Activated CD4-positive, alpha-beta T cell treated with anti-CD3 and anti-CD28 coated beads, Interleukin-10, Interleukin-2, amounts not matched to agents 100 ng/mL and 50 ng/mL, durations not matched to agents 16 hours and 8 hours (primary cell): Measurements from ENCODE around the gene ANKRD33.

ENCODE experiments used
- DNase-seq: peaks from one replicate; pipeline ENCODE4 v3.0.0-alpha.2; 2020

ANKRD33 gene

DNA sequence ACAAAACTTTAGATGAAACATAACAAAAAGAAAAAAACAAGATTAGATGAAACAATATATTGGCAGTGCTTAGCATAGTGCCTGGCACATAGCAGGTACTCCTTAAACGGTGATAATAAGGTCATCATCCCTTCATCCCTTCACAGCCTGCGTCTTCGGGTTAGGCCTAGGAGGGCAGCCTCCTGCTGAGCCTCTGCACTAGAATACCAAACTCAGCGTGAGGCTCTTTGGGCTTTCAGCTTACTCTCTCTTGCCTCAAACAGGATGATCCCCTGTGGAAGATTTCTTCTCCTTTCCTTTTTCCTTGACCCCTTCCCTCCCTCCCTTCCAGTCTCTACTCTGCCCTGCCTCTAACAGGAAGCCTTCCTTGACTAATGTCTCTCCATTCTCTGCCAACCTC, 25.0 kb upstream of the ANKRD33 start:
- DNase-seq, result no peak

- DNase-seq, result no peak
Measured at GRCh38 chr12:51863363-51863932, 24.5 kb upstream of the ANKRD33 start.

- DNase-seq, result no peak
Measured at GRCh38 chr12:51863933-51864832, 23.7 kb upstream of the ANKRD33 start.

DNA sequence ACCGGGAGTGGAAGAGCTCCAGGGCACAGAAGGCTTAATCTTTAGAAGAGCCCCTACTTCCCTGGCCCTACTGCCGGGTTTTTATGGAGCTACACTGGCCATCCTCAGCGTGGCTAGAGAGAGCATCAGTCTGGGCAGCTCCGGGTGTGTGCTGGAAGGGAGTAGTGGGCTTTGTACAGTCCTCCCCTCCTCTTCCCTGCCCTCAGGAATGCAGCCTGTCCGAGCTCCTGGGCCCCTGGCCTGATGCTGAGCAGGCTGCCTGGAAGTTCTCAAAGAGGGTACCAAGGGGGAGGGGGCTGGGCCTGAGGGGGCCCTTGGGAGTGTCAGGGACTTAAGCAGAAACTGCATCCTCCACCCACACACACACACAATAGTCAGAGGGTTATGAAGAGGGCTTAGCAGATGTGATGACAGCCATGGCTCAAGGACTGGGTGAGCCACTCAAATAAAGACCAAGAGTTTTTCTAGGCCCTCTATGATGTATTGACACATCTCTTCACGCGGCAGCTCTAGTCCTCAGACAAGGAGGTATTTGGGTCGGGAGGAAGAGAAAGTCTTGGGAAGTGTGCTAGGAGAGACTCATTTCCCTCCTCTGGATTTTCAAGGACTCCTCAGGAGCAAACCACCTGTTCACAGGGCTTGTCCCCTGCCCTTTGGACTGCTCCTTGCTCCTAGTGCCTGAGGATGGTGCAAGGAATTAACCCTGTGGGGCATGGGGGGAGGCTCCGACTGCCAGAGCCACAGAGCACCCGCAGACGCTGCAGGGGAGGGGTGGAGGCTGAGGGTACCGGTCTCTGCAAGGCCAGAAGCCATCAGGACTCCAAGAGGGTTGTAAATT, 22.9 kb upstream of the ANKRD33 start:
- no peak for DNase-seq

DNA sequence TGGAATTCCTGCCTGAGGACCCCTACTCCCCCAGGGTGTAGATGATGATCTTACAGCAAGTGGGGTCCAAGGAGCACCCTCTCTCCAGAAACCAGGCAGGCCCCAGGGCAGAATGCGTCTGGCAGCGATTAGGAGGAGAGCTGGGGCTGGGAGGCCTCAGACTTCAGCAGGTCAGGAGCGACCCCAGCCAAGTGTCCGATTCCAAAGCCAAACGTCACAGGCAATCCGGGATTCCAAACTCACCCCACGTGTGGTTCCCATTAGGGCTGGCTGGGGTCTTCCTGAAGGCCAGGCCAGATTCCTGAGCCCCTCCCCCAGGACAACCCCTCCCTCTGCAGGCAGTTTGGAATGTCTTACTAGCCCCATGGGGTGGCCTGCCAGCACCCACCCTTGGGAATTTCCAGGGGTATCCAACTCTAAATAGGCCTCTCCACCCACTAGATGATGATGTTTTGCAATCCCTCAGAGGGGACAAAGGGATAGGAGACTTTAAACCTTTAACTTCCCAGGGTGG, 22.1 kb upstream of the ANKRD33 start:
- no peak for DNase-seq

GRCh38 chr12:51866324-51866723, 21.6 kb upstream of the ANKRD33 start:
- DNase-seq, result no peak

DNA sequence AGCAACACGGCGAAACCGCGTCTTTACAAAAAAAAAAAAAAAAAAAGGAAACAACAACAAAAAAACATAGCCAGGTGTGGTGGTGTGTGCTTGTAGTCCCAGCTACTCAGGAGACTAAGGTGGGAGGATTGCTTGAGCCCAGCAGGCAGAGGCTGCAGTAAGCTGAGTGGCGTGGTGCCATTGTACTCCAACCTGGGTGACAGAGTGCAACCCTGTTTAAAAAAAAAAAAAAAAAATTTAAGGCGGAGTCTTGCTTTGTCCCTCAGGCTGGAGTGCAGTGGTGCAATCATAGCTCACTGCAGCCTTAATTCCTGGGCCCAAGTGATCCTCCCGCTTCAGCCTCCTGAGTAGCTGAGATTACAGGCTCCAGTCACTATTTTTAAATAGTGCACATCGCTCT, 21.1 kb upstream of the ANKRD33 start:
- no peak for DNase-seq

DNA sequence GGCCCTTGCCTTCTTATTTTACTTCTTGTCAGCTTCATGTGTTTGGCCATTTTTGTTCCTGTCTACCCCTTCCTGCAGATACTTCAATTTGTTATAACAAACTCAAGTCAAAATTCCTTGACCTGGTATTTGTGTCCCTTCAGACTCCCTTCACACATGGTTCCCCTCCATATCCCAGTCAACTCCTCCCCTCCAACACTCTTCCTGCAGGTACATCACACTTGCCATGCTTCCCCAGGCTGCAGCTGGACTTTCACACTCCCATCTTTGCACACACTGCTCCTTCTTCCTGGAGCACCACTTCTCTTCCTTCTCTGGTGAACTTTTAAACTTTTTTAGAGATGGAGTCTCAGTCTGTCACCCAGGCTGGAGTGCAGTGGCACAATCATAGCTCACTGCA, 20.5 kb upstream of the ANKRD33 start:
- no peak for DNase-seq

DNA sequence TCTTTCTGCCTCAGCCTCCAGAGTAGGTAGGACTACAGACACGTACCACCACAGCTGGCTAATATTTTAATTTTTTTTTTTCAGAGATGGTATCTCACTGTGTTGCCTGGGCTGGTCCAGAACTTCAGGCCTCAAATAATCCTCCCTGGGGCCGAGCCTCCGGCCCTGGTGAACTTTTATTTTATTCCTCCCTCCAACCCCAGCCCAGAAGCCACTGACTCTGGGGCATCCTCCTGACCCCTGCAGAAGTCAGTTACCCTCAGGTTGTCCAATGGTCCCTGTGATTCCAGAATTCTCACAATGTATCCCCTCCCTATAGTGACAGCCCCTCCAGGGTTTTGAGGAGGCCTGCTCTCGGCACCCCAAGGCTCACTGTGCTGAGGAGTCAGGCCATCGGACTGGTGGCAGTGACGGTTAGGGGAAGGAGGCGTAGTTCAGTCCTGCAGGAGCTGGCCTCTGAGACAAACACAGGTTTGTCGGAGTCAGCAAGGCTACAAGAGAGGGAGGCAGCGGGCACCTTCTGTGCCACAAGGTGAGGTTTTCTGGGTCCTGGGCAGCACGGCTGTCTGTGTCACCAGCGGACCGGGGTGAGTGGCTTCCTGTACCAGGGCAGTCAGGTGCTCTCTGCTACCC, 20.0 kb upstream of the ANKRD33 start:
- DNase-seq, result no peak

- no peak for DNase-seq
Measured at GRCh38 chr12:51868821-51869495, 18.9 kb upstream of the ANKRD33 start.

DNA sequence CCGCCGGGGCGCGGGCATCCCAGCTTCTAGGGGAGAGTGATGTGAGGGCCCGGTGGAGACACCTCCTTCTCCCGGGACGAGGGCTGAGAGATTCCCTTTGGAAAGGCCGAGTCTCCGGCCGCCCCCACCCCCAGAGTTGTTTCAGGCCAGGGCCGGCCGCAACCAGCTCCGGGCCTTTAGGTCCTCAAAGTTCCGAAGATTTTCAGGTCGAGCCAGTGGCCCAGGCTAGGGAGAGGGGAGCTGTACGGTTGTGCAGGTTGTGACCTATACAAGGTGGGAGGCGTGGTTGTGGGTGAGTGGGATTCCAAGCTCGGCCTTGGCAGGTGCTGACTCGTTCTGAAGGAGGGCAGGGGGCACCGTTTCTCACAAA, 18.4 kb upstream of the ANKRD33 start:
- DNase-seq, result no peak

- no peak for DNase-seq
Measured at GRCh38 chr12:51869931-51870330, 18.0 kb upstream of the ANKRD33 start.

- DNase-seq, result no peak
Measured at GRCh38 chr12:51870504-51870903, 17.4 kb upstream of the ANKRD33 start.

DNA sequence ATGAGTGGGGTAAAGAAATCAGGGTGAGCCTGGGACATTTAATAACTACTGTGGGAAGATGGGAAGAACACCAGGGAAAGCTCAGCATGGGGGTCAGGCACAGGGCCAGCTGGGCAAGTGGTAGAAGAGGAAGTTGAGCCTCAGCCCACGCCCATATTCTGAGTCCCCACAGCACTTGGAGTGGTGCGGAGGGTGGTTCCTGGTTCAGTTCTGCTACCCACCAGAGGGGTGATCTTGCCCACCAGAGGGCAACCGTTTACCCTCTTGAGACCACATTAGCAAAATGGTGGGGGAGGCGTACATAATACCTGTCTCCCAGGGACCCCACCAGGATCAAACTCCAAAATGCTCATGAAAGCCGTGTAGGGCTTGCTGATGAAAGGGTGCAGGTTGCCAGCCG, 16.8 kb upstream of the ANKRD33 start:
- no peak for DNase-seq

- DNase-seq, result no peak
Measured at GRCh38 chr12:51871918-51872688, 15.8 kb upstream of the ANKRD33 start.

- DNase-seq, result no peak
Measured at GRCh38 chr12:51872689-51872981, 15.3 kb upstream of the ANKRD33 start.

DNA sequence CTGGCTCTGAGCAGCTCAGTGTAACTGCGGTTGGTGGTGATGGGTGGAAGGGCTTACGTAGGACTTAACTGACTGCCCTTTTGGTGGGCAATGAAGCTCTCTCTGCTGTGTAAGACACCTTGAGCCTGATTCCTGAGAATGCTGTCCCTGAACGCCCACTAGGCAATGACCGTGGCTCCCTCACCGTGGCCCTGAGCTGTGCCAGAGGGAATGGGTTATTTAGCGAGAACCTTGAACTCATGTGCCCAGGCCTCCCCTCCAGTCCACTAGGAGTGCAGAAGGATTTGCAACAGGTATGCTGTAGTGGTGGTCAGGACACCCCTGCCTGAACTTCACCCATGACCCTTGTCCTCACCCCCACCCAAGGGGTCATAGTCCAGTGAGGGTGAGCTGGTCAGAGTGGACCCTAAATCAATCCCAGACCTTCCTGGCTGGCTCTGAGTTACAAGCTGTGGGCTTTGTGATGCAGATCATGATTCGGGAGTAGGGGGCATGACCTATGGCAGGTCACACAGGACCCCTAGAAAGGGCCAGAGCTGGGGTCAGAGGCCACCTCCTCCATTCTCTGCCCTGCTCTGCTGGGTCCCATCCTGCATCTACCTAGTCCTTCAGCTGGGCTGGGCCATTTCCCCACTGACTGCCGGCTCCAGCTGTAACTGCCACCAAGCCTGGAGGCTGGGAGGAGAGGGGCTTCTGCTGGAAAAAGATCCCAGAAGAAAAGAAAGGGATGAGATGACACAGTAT, 14.5 kb upstream of the ANKRD33 start:
- DNase-seq, result no peak

DNA sequence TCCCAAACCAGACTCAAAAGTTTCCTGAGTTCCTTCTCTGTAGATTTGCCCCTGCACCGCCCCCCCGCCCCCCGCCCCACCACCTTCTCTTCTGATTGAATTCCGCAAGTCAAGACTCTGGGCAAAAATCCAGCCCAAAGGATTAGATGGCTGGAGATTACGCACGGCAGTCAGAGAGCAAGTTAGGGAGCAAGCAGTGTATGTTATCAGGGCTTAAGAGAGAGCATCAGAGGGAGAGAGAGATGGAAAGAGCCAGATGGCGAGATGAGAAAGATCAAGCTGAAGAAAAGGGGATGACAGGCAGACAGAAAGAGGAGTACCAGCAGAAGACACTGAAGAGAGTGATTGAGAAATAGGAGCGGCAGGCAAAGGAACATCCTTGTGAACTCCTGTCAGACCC, 13.9 kb upstream of the ANKRD33 start:
- no peak for DNase-seq

- DNase-seq, result no peak
Measured at GRCh38 chr12:51874486-51874885, 13.4 kb upstream of the ANKRD33 start.

GRCh38 chr12:51879102-51879501, 8.8 kb upstream of the ANKRD33 start:
- DNase-seq, result no peak

- DNase-seq, result no peak
Measured at GRCh38 chr12:51883295-51883694, 4.6 kb upstream of the ANKRD33 start.
